ENCODE measurements around the gene BAMBI.

- no peak for TF ChIP-seq TAF1 (IDR thresholded peaks at IDR 0.05; ENCODE audit: borderline replicate concordance, low read depth, low read length)
- TF ChIP-seq GABPA (IDR thresholded peaks at IDR 0.05; ENCODE audit: low read depth), result no peak
- TF ChIP-seq, protein P1, sequence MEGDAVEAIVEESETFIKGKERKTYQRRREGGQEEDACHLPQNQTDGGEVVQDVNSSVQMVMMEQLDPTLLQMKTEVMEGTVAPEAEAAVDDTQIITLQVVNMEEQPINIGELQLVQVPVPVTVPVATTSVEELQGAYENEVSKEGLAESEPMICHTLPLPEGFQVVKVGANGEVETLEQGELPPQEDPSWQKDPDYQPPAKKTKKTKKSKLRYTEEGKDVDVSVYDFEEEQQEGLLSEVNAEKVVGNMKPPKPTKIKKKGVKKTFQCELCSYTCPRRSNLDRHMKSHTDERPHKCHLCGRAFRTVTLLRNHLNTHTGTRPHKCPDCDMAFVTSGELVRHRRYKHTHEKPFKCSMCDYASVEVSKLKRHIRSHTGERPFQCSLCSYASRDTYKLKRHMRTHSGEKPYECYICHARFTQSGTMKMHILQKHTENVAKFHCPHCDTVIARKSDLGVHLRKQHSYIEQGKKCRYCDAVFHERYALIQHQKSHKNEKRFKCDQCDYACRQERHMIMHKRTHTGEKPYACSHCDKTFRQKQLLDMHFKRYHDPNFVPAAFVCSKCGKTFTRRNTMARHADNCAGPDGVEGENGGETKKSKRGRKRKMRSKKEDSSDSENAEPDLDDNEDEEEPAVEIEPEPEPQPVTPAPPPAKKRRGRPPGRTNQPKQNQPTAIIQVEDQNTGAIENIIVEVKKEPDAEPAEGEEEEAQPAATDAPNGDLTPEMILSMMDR (IDR thresholded peaks at IDR 0.05 in 2 of 3, conservative IDR thresholded peaks at IDR 0.05 in 1 of 3; ENCODE audit: control insufficient read depth in 2 of 3, extremely low read depth in 1 of 3, insufficient read depth in 1 of 3, low read depth in 3 of 3, low read length in 3 of 3), result no peak
- no peak for TF ChIP-seq YY1 (IDR thresholded peaks at IDR 0.05; ENCODE audit: low read depth, low read length)
Observed at GRCh38 chr10:28676326-28676967, 874 bp upstream of the BAMBI start.

Data from GM12878 (cell line).